M059J (cell line): ENCODE results near the gene ACTR1A. TPM values are rescaled to one million over a fixed set of nuclear protein-coding genes. Genes with fewer than 3 reads are reported as not detected.
"Not testable (repeated sequence)": the region's sequence is repeated elsewhere in the genome, so short reads cannot be mapped to it uniquely, and the experiment has no call there.

Experiments
- DNase-seq: peaks from one replicate; pipeline ENCODE4 v3.0.0-alpha.2; 2012; ENCODE audit warnings: low read depth
- total RNA-seq: library from RNA; depleted of rRNA; stranded (reverse); fragments of >200 nt; shearing (Covaris generic); gene quantifications from 2 replicates; pipeline ENCODE4 v1.2.3, GENCODE V29; 2014

Gene ACTR1A
- total RNA-seq, 1 experiment from 2014 or later = 173 TPM

DNA sequence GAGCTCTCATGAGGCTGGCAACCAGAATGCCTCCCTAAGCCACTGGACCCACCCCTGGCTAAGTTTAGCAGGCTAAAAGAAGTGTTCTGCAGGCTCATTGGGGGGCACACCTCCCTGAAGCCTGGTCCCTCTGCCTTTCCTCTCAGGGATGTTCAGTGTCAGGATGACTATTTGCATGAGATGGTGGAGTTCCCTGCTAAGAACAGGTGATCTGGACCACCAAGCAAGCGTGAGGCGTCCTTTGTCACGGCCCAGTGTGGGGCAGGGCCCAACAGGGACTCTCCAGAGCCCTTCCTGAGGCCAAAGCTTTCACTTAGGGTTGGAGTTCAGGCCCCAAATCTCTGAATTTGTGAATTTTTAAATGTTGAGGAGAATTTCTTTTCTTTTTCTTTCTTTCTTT lies 13.2 kb upstream of the ACTR1A start:
- DNase-seq = no peak

DNA sequence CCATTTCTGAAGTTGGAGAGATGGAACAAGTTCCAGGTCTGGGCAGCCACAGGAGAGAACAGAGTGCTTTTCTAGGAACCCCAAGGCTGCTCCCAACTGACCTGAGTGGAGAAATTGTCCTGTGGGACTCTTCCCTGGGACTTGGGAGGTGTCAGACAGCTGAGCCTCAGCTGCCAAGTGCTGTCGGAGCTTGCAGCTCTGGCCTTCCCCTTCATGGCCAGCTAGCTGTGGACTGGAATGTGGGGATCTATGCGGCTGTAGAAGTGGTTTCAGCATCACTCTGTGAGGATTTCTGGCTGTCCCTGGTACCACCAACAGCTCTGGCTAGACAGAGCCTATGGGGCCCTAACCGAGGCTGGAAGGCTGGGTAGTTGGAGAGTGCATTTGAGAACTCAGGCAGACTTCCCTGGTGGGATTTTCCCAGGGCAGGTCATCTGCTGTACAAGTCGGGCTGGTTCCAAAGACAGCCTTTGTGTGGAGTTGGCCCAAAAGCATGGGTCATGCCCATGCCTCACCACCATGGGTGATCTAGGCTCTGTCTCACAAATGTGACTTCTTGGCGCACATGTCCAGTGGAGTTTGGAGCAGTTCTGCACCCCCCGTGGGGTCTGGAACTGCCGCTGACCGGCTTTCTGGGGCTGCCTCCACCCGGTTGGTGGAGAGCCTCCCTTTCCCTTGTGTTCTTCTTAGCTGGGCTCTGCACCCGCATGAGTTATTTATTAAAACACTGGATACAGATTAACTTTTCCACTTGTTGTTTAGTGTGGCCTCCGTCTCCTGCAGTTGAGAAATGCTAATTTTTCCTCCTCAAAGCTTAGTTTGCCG lies 12.2 kb upstream of the ACTR1A start:
- no peak for DNase-seq

DNA sequence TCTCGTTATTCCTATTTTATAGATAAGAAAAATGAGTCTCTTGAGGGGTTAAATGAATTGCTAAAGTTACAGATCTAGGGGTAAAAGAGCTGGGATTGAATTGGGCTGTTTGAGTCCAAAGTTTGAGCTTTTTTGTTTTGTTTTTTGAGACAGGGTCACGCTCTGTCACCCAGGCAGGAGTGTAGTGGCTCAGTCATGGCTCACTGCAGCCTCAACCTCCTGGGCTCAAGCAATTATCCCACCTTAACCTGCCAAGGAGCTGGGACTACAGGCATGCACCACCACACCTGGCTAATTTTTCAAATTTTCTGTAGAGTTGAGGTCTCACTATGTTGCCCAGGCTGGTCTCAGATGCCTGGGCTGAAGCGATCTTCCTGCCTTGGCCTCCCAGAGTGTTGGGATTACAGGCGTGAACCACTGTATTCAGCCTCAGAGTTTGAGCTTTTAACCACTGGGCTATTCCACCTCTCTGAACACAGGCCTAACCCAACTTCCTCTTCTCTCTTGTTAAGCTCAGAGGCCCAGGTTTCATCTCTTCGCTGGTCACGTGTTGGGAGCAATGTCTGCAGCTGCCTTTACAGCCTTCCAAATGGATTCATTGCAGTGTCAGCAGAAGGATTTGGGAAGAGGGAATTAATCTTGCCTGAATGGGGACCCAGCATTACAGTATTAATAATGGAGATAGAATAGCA lies 9.2 kb upstream of the ACTR1A start:
- DNase-seq = no peak

DNA sequence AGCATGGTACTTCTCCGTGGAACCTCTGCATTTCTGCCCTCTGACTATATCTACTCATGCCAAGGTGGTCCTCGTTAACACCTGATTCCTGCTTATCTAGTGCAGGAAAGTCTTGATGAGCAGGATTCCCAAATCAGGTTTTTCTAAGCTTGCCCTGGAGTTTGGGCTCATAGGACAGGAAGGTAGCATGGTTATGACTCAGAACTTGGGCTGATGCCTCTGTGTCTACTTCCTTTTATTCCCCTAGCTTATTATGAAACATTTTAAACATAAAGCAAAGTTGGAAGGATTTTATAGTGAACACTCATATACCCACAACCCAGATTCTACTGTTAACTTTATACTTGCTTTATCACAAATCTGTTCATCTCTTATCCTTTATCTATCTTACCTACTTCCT lies 6.9 kb upstream of the ACTR1A start:
- peak; percentile 59 for DNase-seq

DNA sequence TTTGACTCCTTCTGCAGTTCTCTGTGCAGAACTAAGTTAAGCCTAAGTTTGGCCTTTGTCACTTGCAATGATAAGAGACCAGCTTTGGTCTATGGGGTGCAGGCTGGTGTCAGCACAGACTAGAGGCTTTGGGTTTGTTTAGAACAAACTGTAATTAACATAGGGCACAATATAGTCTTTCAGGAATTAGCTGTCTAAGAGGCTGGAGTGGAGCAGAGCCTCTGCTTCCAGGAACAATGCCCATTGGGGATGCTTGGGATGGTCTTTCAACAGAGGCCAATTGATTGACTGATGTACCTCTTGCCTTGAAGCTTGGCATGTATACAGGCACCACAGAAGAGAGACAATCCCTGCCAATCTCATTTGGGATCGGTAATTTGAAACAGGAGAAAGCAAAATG lies 6.0 kb upstream of the ACTR1A start:
- no peak for DNase-seq

DNA sequence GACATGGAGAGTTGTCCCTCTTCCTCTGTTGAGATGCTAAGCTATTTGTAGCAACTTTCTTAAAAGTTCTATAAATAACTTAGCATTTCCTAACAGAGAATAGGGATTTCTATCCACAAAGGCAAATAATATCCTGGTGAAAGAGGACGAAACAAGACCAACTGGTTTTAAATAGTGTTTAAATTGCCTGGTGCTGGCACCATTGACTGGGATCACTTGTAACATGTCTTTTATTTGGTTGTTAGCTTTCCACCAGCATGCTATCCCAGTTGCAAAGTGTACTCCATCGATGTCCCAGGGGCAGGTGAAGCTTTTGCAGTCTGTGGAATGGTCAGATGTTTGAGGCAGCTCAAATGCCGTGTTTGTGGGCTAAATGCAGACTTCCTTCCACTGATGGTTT lies 5.0 kb upstream of the ACTR1A start:
- no peak for DNase-seq

DNA sequence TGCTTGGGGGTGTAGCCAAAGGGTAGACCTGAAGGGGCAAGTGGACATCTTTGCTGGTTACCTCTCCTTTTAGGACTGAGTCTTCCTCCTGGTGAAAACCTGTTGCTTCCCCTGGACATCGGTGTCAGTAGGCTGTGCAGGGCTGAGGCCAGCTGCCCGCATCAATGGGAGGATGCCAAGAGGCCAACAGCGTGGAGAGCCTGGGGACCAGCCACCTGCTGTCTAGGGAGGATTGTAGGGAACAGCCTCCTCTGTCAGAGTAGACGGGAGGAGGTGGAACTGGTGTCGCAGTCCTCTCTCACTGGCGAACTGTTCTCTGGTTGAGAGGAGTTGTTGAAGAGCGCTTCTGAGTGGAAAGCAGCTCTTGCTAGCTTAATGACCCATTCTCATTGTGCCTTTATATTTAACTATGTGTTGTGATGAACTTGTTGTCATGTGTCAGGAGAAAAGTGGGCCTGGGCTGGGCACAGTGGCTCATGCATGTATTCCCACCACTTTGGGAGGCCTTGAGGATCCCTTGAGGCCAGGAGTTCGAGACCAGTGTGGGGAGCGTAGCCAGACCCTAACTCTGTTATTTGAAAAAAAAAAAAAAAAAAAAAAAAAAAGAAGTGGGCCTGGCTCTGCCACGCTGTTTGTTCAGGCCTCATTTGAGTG lies 3.1 kb upstream of the ACTR1A start:
- DNase-seq = no peak

DNA sequence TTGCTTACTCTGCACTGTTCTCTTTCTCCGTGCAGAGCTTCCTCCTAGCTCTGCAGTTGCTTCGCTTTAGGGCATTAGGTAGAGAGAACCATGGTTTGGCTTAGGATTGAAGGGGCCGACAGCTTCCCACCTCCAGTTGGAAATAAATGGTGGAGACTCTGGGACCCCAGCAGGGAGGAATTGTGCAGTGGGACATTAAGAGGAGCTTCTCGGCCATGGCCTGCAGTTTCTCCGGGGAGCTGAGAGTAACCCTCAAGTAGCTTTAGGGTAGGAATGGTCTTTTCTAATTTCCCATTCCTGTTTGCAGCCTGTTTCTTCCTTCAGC lies 2.4 kb upstream of the ACTR1A start:
- DNase-seq = no peak

DNA sequence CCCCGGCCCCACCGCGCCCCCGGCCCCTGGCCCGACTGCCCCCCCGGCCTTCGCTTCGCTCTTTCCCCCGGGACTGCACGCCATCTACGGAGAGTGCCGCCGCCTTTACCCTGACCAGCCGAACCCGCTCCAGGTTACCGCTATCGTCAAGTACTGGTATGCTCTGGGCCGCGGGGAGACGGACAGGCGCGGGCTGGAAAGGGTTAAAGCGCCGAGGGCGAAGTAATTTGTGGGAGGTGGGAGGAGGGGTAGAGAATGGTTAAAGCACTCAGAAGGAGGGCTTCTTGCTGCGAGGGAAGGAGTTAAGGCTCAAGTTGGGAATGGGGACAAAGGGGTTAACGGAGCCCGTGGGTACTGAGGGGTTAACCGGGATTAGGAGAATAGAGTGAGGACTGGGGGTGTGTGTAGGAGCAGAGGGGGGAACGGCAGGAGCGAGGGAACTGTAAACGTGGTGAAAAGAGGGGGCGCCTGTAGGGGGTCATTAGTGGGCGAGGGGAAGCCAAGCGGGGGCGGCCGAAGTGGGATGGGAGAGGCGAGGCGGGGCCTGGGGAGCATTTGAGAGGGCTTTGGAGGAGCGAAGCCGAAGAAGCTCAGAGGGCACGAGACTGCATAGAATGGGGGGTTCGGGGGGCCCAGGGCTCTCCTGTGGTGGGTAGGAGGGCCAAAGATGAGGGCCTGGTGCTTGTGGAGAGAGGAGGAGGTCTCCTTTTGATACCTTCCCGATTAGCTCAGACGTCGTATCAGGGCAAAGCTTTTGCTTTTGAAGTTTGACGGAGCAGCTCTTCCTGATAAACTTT lies 1.9 kb upstream of the ACTR1A start:
- peak; percentile 52 for DNase-seq

DNA sequence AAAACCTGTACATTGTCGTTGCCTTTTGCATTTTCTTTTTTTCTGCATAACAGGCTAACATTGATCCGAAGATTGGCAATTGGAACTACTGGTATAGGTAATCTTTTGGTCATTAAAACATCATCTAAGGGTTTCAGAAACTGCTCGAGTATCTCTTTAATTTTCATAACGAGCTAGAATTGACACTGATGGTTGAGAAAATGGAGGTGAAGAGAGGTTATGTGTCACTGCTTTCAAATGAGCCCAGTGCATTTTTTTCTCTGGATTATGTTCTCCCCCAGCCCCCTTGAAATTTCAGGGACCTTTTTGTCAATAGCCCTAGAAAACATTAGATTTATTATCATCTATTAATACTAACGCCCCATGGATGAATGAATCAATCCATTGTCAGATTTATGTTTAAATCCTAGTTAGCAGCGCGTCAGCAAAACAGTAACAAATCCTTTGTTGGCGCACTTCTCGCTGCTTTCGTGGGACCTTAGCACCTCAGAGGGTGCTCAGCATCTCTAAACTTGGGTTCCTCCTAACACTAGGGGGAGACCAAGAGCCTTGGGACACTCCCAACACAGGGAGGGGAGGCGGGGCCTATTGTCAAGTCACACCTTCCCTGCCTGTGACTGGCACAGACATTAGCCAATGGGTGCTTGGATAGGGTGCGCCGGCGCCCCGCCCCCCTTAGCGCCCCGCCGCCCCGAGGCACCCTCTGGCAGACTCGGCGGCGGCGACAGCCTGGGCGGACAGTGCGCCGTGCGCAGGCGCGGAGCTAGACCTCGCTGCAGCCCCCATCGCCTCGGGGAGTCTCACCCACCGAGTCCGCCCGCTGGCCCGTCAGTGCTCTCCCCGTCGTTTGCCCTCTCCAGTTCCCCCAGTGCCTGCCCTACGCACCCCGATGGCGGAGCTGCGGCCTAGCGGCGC lies 1.0 kb upstream of the ACTR1A start, which contains the start of gene SUFU:
Gene SUFU (plus strand): TSS at position 709 of the 915 bp plus-strand sequence. CDS start 181 bp downstream, at position 890.
- DNase-seq = peak; percentile 96

DNA sequence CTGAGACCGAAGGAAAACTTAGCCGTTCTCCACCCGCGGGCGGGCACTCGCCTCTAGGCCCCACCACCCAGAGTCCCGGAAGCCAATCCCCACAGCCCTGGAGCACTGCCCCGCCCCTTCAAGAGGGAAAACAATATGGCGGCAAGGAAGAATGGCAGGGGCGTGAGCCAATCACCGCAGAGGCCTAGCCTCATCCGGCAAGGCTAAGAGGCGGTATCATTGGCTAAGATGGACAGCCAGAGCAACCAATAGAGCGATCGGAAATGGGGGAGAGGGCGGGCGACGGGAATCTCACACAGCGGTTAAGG lies 529 bp downstream of the ACTR1A start:
- peak; percentile 99 for DNase-seq

DNA sequence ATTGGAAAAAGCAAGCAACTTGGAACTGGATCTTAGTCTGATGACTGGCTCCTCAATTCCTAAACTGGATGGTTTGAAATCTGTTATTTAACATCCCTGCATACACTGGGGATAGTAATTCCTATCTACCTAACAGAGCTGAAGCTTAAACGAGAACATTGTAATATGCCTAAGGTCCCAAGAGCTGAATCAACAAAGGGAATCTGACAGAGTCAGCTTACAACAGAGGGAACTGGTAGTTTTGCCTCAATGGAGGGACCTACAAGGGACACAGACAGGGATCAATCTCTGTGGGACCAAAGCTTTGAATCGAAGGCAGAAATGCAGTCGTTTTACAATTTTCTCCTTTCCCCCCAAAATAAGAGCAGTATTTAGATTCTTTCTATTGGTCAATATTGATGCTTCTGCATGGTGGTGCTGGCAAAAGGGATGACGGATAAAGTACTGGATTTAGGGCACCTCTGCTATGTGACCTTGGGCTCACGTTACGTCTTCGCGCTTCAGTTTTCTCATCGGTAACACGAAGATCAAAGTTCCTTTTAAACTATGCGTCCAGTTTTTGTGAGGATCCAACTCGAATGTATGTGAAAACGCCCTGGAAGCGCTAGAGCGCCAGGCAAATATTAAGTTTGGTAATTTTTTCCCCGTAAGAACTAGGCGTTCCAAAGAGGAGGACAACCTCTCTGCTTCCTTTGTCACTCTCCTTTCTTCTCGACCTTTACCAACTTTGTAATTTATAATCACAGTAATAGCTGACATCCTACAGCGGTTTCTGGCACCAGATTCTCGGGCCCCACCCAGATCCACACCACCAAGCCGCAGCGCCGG lies 1.1 kb downstream of the ACTR1A start:
- no peak for DNase-seq

DNA sequence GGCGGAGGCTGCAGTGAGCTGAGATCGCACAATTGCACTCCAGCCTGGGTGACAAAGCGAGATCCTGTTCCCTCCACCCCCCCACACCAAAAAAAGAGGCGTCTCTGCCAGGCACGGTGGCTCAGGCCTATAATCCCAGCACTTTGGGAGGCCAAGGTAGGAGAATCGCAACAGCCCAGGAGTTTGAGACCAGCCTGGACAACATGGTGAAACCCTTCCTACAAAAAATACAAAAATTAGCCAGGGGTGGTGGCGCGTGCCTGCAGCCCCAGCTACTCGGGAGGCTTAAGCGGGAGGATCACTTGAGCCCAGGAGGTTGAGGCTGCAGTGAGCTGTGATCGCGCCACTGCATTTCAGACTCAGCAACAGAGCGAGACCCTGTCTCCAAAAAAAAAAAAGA lies 1.8 kb downstream of the ACTR1A start:
- not testable (repeated sequence) for DNase-seq

DNA sequence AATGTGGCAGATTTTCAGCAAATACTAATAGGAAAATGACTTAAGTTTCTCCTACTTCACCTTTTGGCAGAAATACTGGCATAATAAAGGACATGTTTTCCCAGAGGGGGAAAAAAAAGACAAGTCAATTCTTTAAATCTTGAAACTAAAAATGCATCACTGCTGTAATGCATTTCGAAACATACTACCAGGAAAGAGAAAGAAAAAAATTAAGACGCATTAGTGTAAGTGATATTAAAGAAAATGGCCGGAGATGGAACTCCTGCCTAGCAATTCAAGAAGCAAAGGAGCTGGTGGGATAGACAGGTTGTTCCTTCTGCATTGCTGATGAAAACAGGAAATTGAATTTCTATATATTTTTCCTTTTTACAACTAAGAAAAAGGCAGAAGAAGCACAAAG lies 3.2 kb downstream of the ACTR1A start:
- DNase-seq = no peak

DNA sequence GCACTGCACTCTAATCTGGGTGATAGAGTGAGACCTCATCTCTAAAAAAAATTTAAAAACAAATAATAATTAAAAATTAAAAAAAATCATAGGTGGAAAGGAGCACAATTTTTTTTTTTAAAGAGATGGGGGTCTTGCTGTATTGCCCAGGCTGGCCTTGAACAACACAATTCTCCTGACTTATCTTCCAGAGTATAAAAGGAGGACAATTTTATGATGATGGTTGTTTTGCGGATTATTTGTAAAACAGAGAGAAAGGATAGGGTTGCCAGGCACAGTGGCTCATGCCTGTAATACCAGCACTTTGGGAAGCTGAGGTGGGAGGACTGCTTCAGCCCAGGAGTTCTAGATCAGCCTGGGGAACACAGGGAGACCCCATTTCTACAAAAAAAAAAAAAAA lies 5.0 kb downstream of the ACTR1A start:
- no peak for DNase-seq

DNA sequence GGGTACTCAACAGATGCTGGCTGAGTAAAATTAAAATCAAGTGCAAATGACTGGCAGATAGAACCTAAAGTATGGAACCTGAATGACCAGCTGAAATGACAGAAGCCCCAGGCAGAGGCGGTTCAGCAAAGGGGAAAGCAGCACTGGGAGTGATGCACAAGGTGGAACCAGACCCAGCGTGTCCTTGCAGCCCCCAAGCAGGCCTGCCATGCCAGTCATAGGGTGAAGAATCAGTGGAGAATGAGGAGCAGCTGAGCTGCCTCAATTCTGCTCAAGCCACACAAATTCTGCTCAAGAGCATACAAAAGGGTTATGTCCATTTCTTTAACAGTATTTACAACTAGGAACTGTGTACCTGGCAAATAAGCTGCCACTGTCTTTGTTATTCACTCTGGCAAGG lies 8.7 kb downstream of the ACTR1A start:
- no peak for DNase-seq

DNA sequence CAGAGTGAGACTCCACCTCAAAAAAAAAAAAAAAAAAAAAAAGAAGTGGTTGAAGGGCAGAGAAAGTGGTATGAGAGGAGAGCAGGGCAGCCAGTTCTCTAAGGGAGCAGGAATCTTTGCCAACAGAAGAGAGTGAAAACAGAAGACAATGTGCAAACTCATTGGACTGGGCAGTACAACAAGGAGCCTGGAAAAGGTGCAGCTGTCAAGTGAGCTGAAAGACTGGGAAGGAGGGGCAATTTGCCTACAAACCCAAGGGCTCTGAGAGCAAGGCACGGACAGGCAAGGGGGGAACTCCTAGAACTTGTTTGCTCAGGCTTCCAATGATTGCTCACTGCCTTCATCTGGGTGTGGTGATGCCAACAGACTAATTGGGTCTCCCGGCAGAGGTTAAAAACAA lies 9.5 kb downstream of the ACTR1A start:
- DNase-seq = no peak

DNA sequence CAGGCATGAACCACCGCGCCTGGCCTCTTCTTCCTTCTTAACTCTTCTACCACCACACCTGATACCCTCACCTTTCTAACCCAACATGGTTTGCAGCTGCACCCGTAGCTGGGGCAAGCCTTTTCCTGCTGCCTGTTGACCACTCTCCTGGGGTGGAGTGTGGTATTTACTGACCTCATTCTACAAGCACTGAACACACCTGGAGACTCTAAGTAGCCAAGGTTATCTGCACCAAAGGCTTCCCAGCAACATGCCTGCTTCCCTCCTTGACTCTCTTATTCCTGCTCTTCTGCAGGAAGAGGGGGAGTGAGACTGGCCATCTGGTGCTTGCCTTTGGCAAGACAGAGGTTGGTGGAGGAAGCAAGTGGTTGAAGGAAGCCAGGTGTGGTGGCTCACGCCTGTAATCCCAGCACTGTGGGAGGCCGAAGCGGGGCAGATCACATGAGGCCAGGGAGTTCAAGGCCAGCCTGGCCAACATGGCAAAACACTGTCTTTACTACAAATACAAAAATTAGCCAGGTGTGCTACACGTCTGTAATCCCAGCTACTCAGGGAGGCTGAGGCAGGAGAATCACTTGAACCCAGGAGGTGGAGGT lies 10.1 kb downstream of the ACTR1A start:
- DNase-seq = no peak

DNA sequence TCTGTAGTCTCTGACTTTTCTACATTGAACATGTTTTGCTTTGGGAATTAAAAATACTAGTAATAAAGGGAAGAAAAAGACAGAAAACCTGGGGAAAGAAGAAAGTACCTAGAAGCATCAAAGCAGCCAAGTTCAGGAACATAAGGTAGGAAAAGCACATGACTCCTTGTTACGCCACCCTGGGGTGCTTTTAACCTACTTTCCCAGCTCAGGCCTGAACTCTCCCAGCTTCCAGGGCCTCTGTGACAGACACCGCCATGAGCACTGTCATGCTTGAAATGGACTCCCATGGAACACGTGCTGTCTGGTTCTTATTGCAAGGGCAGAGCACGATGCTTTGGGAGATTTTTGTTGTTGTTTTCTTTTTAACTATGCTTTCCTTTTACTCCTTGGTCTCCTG lies 11.4 kb downstream of the ACTR1A start:
- no peak for DNase-seq
